PC-9 (cell line): Measurements from ENCODE around the gene PTH. TPM values are rescaled to one million over a fixed set of nuclear protein-coding genes. Genes with fewer than 3 reads are reported as not detected.

ENCODE experiments used
- Bru-seq: library from RNA; stranded (reverse); fragments of 400-500 nt; gene quantifications from one replicate; lab custom pipeline; 2021; lab: Mats Ljungman, UMichigan
- BruChase-seq, 2 experiments: library from RNA; stranded (reverse); fragments of 400-500 nt; gene quantifications; one replicate each; lab custom pipeline; 2021; lab: Mats Ljungman, UMichigan
- BruUV-seq: library from RNA; stranded (reverse); fragments of 400-500 nt; replicated peaks from 2 replicates; lab custom pipeline; 2021; lab: Mats Ljungman, UMichigan
- CTCF ChIA-PET: fragments of 300-600 bp; sonication (Branson Sonifier 250); formaldehyde crosslinking; loops from one replicate; lab custom pipeline; 2022; ENCODE audit warnings: antibody characterized with exemption; lab: Charles Lee
- POLR2A ChIA-PET: fragments of 300-600 bp; sonication (Branson Sonifier 250); formaldehyde crosslinking; loops from one replicate; lab custom pipeline; 2022; ENCODE audit warnings: antibody characterized with exemption; ENCODE audit not compliant: unreplicated experiment; lab: Charles Lee
- DNase-seq, 2 experiments: peaks; one replicate each; pipeline versions ENCODE4 v3.0.0 to v3.0.0-alpha.2; 2015 to 2022; ENCODE audit warnings: mixed read lengths in 1 of 2
- H2AFZ ChIP-seq: fragments of 200-600 bp; sonication (generic); 2 replicates; pipeline ENCODE4 v1.8.1; 2017; ENCODE audit warnings: antibody characterized with exemption
- H3F3A ChIP-seq: fragments of 200-600 bp; sonication (generic); 2 replicates; pipeline ENCODE4 v1.8.1; 2017; ENCODE audit warnings: antibody characterized with exemption, mild to moderate bottlenecking, low read depth; ENCODE audit not compliant: insufficient read depth
- H3K27ac ChIP-seq: fragments of 200-600 bp; sonication (generic); 2 replicates; pipeline ENCODE4 v1.6.1; 2016; ENCODE audit warnings: mixed run types
- H3K27me3 ChIP-seq: fragments of 200-600 bp; sonication (generic); 2 replicates; pipeline ENCODE4 v1.6.1; 2016; ENCODE audit warnings: low read depth, mixed run types; ENCODE audit not compliant: insufficient read depth
- H3K36me3 ChIP-seq: fragments of 200-600 bp; sonication (generic); 2 replicates; pipeline ENCODE4 v1.6.1; 2016; ENCODE audit warnings: low read depth, mixed run types
- H3K4me1 ChIP-seq: fragments of 200-600 bp; sonication (generic); replicated peaks from 2 replicates; pipeline ENCODE4 v1.6.1; 2016; ENCODE audit warnings: mixed run types; ENCODE audit not compliant: insufficient read depth
- H3K4me2 ChIP-seq: fragments of 200-600 bp; sonication (generic); 2 replicates; pipeline ENCODE4 v1.6.1; 2017; ENCODE audit warnings: mixed run types
- H3K4me3 ChIP-seq: fragments of 200-600 bp; sonication (generic); 2 replicates; pipeline ENCODE4 v1.6.1; 2016; ENCODE audit warnings: mixed run types
- H3K79me2 ChIP-seq: fragments of 200-600 bp; sonication (generic); 2 replicates; pipeline ENCODE4 v1.6.1; 2017; ENCODE audit warnings: low read depth, mixed run types
- H3K9me2 ChIP-seq: fragments of 200-600 bp; sonication (generic); 2 replicates; pipeline ENCODE4 v1.8.1; 2017; ENCODE audit warnings: mild to moderate bottlenecking; ENCODE audit not compliant: insufficient read depth
- H3K9me3 ChIP-seq: fragments of 200-600 bp; sonication (generic); 2 replicates; pipeline ENCODE4 v1.8.1; 2016; ENCODE audit warnings: low read depth; ENCODE audit not compliant: insufficient read depth
- H4K20me1 ChIP-seq: fragments of 200-600 bp; sonication (generic); 2 replicates; pipeline ENCODE4 v1.8.1; 2017; ENCODE audit not compliant: insufficient read depth
- CTCF ChIP-seq: fragments of 200-600 bp; sonication (generic); conservative IDR thresholded peaks from 2 replicates; pipeline ENCODE4 v1.6.1; 2017; ENCODE audit warnings: mixed run types, antibody characterized with exemption, mild to moderate bottlenecking, moderate library complexity
- EZH2 ChIP-seq: fragments of 200-600 bp; sonication (generic); IDR thresholded peaks from 2 replicates; pipeline ENCODE4 v1.8.0; 2017; ENCODE audit warnings: antibody characterized with exemption, low read depth
- intact Hi-C: fragments of 100-400 bp; cut with micrococcal nuclease; formaldehyde crosslinking; loops from one replicate; pipeline ENCODE4 v1.10.0; 2022; ENCODE audit not compliant: unreplicated experiment
- long read RNA-seq: library from polyadenylated mRNA; stranded (forward); transcript quantifications from one replicate; pipeline ENCODE4 v2.0.0, GENCODE V29; 2022
- total RNA-seq: library from RNA; stranded (reverse); gene quantifications from 2 replicates; pipeline ENCODE4 v1.2.3, GENCODE V29; 2021

The PTH gene
- total RNA-seq: not detected in 2 replicates
- Bru-seq, nascent RNA: not detected
- BruChase-seq, experiment 1, labeled RNA remaining after a 2-hour chase: not detected
- not detected for BruChase-seq, experiment 2, labeled RNA remaining after a 6-hour chase
- long read RNA-seq: 0 reads

DNA sequence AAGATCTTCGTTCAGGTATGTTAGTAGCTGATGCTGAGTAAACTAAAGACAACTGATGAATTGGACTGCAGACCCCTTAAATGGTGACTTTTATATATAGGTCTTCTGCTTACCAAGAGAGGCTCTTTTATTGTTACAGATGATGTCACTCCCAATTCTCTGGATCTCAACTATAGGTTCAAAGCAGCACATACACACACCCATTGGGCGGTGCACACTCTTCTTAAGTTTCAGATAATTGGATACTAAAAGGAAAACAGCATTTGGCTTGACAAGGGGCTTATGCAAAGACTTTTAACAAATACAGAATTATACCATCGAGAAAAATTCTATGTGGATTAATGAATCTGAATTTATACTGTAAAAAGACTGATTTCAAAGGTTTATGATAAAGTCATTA is at the start of gene PTH:
PTH (minus strand) TSS at position 69 of the 400 bp plus-strand sequence. CDS start 3,142 bp downstream, outside the sequence.
- TF ChIP-seq CTCF (no peak), EZH2 (no peak)
- BruUV-seq: no TSS peak
- Histone ChIP-seq H3K4me2 (no peak within 1 kb of the TSS), H3K9me2 (no peaks in the 10 kb centered on the region), H3K36me3 (no peaks in the 10 kb centered on the region), H3F3A (no peaks in the 10 kb centered on the region), H3K27me3 (no peaks in the 10 kb centered on the region; the same call in 1 of the 2 replicates), H3K4me3 (no peak within 1 kb of the TSS), H2AFZ (no peak within 1 kb of the TSS), H3K4me1 (no peaks in the 10 kb centered on the region), H3K79me2 (no peaks in the 10 kb centered on the region), H3K9me3 (no peaks in the 10 kb centered on the region), H4K20me1 (no peaks in the 10 kb centered on the region), H3K27ac (no peak within 1 kb of the TSS)
- DNase-seq: no peak
- intact Hi-C loops: no loop called here
- ChIA-PET POLR2A (no interaction called here), CTCF (no interaction called here)

DNA sequence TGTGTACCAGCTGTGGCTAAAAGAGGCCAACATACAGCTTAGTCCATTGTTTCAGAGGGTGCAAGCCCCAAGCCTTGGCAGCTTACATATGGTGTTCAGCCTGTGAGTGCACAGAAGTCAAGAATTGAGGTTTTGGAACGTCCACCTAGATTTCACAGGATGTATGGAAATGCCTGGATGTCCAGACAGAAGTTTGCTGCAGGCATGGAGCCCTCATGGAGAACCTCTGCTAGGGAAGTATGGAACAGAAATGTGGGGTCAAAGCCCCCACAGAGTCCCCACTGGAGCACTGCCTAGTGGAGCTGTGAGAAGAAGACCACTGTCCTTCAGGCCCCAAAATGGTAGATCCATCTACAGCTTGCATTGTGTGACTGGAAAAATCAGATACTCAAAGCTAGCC is 42.2 kb upstream of the PTH start:
- no peak for TF ChIP-seq CTCF
- no peaks in the 10 kb centered on the region for H3K9me3 ChIP-seq
- intact Hi-C loops: no loop called here
- 0 out of 2 replicates have a peak, but pooled peaks cover 2% of the 10 kb centered on the region for H3K27me3 ChIP-seq
- no peaks in the 10 kb centered on the region for H3K4me1 ChIP-seq
- no peak overlapping the region for H3K27ac ChIP-seq
- H3K36me3 ChIP-seq: no peaks in the 10 kb centered on the region
- H3K4me2 ChIP-seq: no peak overlapping the region
- H4K20me1 ChIP-seq: no peaks in the 10 kb centered on the region
- no peaks in the 10 kb centered on the region for H3K79me2 ChIP-seq
- ChIA-PET POLR2A (no interaction called here), CTCF (no interaction called here)
- no peak overlapping the region for H3K4me3 ChIP-seq
- H3F3A ChIP-seq: no peaks in the 10 kb centered on the region
- H3K9me2 ChIP-seq: no peaks in the 10 kb centered on the region
- H2AFZ ChIP-seq: no peak overlapping the region
- BruUV-seq: no TSS peak
- no peak for DNase-seq

DNA sequence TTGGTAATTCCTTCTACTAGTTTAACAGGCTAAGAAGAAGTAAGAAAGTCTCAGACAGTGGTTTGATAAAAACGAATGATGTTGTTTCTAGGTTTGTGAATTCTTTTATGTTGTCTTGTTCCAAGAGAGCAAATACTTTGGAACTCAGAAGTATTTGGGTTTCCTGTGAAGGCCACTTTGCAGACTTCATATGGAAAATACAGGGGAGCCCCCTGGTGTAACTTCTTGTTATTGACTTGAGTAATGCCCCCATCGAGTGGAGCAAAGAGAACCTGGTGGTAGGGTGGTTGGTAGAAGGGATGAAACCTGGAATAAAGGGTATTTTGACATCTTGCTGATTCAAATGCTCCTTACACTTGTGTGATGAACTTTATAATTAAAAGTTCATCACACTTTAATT is 40.0 kb upstream of the PTH start:
- TF ChIP-seq CTCF (no peak), EZH2 (no peak)
- H3K9me3 ChIP-seq: no peaks in the 10 kb centered on the region
- H3K27me3 ChIP-seq: no peaks in the 10 kb centered on the region
- H3K36me3 ChIP-seq: no peaks in the 10 kb centered on the region
- no peak overlapping the region for H3K4me3 ChIP-seq
- H3F3A ChIP-seq: no peaks in the 10 kb centered on the region
- H4K20me1 ChIP-seq: no peaks in the 10 kb centered on the region
- no peaks in the 10 kb centered on the region for H3K9me2 ChIP-seq
- no peaks in the 10 kb centered on the region for H3K79me2 ChIP-seq
- no peak overlapping the region for H3K27ac ChIP-seq
- BruUV-seq: no TSS peak
- no peak overlapping the region for H3K4me2 ChIP-seq
- H3K4me1 ChIP-seq: no peaks in the 10 kb centered on the region
- DNase-seq: no peak
- ChIA-PET CTCF (no interaction called here), POLR2A (no interaction called here)
- H2AFZ ChIP-seq: no peak overlapping the region
- intact Hi-C loops: no loop called here
